ENCODE measurements around the gene OSR1.

Gene OSR1

DNA sequence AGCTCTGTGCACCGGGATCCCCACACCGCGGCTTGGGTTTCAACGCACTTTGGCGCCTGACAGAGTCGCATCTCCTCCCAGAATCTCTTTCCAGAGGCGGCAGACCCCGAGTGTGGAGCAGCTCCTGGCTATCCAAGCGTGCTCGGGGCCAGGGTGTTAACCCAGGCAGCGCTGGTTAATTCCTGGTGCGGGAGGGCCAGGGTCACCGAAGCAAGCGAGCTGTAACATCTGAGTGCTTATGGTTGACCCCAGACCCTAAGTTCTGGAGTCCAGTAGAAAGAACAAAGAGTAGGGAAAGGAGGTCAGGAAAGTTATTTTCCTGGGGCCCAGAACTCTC, 566 bp upstream of the OSR1 start:
- DNase-seq (ENCODE audit: low read depth): no peak

DNA sequence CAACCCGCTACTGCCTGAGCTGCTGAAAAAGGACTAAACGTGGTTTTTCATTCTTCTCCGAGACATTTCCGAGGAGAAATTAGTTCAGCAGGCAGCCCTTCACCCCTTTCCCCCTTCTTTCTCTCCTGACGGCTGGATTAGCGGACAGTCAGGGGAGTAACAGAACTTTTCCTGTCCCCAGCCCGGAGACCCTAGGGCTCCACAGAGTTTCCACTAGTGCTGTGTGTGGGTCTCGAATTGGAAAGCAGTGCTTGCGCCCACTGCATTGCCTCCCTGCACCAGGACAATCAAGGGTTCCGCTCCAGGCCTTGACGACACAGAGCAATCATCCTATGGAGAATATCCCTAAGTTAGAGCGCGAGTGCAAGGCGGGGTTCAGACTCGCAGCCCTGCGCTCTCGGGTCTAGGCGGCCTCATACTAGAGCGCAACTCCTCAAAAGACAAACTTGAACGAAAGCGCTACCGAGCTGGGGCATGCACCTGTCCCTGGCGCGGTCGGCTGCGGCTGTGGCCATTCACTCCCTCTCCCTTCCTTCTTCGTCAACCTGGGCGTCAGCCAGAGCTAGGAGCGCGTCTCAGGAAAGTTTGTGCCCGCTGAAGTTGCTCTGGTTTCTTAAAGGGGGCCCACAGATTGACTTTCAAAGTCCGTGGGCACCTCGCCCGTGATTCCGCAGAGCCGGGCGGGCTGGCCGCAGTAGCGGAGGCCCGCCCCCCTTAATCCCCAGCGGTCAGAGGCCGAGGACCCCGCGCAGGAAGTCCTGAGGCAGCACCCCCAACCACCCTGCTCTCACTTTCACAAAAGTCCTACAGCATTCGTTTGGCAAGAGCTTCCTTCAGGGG, 801 bp downstream of the OSR1 start:
- DNase-seq (ENCODE audit: low read depth): no peak

DNA sequence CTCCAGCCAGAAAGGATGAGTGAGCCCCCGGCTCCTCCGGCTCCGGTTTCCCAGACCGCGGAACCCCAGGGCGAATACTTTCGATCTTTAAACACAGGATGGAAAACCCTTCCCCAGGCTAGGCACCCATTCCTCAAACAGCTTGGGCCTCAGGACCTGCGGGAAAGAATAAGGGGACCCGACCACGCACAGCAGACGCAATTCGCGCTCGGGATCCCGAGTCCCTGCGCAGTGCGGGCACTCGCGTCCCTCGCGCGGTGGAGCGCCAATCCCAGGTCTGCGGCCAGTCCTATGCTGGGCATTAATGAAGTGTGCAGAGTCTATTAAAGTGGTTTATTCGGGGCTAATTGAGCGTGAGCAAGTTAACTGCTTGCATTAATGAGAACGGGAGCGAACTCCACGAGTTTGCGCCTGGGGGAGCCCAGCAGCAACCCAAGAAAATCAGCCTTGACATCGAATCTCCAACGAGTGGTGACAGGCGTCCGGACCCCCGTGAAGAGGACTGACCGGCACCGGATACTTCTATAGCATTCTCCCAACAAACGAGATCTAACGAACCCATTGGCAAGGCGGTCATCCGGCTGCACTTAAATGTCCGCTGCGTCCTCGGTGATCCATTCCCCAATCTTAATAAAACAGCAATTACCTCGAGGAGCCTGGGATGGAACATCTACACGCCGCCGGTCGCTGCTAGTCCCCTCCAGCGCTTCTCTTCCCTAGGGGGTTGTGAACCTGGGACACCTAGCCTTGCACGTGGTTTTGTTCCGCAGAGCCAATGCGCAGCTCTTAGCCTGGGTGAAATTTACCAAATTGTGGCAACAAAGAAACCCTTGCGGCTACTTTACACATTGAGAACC, 1.6 kb downstream of the OSR1 start:
- no peak for DNase-seq (ENCODE audit: low read depth)

DNA sequence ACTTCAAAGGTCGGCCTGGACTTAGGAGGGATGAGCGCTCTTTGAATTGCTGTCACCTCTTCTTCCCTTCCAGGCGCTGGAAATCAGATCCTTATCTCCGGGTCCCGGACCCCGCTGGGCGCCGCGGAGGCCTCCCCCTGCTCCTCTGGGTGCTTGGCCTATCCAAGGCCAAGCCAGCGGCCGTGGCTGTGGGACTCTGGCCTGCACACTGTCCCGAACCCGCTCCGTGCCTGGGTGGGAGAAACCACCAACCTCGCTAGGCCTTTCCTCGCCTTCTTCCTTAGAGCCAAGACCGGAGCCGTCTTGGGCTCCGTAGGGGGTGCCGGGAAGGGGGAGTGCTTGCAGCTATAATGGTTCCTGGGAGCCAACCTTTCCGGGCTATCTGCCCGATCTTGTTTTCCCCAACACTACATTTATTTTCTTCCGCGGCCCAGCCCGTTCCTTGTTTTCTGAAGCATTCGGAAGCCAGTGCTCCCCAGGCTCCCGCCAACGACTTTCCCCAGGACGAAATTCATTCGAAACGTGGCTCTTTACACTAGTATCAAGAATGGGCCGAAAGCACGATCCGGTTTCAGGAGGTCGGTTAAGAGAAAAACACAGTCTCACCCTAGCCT, 2.4 kb downstream of the OSR1 start:
- DNase-seq (ENCODE audit: low read depth): no peak

DNA sequence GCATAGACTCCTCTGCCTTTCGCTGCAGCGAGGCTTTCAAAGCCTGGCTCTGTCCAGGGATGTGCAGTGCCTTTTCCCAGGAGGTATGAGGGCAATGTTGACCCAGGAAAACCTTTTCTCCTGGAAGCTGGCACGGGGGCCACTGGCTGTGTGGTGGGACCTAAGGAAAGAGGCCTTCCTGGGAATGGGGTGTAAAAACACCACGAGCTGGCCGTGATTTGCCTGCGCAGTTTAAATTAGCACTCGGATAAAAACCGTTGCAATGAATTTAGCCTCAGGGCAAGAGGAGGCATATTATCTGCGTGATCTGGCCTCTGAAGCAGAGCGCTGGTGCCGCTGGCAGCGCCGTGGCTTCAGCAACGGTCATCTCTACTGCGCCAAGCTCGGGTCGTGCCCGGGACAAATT, 3.0 kb downstream of the OSR1 start:
- no peak for DNase-seq (ENCODE audit: low read depth)

DNA sequence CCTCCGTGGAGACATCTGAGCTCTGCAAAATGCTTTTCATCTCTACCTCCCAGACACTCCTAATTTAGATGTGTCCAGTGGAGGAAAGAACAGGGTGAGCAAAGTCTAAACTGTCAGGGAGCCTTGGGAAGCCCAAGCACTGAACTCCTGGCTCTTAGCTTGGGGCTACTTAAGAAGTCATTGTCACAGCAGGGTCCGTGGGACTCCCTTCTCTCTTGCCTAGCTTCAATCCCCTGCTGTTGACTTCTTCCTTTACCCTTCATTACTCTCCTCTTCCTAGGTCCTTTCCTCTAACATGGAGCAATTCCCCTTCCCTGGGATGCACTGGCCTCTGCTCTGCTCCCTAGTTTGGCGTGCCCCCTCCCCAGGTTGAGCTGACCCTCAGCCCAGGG, 3.4 kb downstream of the OSR1 start:
- DNase-seq (ENCODE audit: low read depth): no peak

DNA sequence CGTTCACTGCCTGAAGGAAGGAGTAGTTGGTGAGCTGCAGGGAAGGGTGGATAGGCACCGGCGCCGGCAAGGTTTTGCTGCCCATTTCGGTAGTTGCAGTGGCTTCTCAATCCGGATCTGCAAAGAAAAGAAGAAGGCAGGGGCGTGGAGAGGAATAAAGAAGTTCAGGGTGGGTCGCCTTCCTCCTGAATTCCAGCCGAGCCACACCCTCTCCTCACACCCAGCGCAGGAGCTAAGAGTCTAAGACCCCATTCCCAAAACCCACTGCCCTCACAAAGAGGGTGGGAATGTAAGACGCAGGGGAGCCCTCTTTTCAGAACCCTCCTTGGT, 4.7 kb downstream of the OSR1 start:
- no peak for DNase-seq (ENCODE audit: low read depth)

DNA sequence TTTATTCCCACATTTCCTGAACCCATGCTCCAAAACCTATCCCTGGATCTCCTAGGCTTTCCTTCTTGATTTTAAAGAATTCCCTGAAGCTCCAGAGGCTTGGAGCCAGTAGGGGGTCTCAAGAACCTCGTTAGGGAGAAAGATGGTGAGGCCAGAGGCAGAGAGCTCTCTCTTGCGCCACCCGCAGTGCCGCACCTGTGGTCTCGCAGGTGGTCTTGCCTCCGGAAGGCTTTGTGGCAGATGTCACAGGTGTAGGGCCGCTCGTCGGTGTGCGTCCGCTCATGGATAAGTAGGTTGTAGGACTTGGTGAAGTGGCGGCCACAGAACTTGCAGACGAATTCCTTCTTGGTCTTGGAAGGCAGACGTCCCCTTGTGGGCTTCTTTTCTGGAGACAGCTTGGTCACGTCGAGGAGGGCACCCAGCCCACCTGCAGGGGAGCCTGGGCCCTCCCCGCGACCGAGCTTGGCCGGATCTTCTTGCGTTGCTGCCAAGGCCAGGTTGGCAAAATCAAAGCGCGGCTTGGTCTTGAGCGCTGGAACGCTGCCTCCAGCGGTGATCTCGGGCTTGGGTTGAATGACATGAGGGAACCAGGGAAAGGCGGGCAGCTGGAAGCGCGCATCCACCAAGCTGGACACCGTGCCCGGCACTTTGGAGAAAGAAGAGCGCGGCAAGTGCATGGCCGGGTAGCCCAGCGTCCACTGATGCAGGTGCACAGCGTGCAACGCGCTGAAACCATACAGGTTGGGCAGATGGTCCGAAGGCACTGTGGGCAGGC, 5.3 kb downstream of the OSR1 start:
- DNase-seq (ENCODE audit: low read depth): no peak

DNA sequence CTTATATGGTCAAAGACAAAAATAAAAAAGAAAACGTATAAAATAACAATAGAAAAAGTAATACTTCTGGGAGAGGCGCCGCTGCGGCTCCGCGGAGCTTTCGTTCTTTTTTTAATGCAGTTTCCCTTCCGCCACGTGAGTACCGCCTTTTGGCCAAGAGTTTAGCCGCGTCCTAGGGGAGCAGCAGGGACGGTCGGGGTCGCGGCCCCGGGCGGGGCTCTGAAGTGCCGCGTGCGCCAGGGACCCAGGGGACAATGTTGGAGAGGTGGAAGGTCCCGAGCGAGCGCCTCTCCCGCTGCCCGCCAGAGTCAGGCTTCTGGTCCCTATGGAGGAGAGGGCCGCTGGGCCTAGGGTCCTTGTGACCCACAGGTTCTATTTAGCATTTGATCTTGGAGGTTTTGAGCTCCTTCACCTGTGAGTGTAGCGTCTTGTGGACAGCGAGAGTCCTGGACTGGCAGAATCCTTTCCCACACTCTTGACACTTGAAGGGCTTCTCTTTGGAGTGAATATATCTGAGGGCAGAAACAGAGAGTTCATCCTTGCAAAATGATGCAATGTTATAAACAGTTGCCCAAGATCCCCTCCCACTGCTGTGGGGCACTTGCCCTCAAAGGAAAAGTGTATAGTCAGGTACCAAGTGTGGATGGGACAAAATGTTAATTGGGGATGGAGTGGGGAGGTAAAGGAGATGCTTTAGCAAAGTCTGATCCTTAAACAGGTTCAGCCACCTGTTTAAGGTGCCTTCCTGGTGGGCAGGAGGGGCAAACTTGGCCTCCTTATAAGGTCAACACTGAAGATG, 6.3 kb downstream of the OSR1 start:
- no peak for DNase-seq (ENCODE audit: low read depth)

DNA sequence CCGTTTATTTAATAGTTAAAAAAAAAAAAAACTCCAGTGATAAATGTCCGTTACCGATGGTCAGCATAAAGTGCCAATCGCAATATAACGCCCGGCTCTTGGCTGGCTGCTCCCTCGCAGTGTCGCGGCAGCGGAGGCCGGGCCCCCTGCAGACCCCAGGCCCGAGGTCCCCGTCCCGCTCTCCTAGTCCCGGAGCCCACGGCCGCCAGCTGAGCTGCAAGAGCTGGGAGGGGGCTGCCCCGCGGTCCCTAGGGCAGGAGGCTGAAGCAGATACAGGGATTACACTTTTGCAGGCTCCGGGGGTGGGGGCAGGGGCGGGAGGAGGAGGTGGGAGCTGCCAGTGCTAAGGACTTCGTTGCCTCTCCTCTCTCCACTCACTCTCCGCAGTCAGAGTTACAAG, 6.9 kb downstream of the OSR1 start:
- no peak for DNase-seq (ENCODE audit: low read depth)

DNA sequence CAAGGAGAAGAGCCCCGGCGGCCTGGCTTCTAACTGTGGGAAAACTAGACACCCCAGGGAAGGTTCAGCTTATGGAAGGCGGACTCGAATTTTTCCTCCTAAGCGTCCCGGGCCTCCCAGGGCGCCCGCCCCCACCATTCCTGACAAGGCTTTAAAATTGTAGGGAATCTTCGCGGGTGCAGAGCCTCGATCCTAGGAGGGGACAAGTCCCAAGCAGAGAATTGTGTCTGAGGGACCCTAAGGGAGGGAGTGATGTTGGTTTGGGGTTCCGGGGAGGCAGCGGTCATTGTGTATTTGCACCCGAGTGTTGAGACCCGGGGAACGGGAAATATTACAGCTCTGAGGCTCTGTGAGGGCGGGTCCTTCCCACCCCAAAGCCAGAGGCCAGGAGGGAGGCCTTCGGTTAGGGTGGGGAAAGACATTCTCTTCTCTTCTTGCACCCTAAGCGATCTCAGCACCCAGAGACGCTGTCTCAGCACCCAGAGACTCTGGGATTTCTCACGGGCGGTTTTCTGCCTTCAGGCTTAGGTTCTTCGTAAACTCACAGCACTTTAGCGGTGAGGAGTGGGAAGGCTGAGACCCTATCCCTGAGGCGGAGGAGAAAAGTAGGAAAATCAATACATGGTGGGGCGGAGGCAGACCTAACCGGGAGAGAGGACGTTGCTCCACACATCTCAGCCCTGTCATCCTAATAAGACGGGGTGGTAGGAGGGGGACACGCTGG, 7.6 kb downstream of the OSR1 start:
- no peak for DNase-seq (ENCODE audit: low read depth)

DNA sequence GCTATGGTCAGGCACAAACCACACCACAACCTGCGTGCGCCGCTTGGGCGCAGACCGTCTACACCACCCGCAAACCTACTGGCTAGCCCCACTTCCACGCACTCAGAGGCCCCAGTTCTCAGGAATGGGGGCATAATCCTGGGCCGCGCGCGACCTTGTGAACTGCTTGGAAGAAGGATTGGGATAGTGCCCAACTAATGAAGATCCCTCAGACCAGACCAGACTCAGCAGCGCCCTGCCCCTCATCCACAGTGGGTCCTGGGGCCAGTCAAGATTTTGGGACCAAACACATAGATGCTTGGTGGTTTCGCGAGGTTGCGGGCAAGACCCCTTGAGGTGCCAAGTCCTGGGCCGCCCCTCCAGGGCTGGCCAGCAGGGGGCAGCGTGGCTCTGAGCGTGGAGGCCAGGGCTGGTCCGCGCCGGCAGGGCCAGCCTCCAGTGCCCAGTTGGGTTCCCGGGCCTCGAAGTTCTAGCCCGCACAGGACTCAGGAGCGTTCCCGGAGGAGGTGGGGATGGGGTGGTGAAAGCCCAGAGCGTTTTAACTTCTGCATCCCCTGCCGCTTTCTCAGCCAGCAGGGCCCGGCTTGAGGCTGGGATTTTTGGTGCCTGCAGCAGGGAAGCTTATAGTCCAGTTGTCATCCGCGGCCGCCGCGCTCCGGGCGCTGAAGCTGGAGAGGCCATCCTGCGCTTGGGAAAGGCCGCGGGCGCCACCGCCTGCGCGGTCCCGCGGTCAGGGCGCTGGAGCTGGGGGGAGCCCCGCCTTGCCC, 8.3 kb downstream of the OSR1 start:
- DNase-seq (ENCODE audit: low read depth): peak; percentile 44

DNA sequence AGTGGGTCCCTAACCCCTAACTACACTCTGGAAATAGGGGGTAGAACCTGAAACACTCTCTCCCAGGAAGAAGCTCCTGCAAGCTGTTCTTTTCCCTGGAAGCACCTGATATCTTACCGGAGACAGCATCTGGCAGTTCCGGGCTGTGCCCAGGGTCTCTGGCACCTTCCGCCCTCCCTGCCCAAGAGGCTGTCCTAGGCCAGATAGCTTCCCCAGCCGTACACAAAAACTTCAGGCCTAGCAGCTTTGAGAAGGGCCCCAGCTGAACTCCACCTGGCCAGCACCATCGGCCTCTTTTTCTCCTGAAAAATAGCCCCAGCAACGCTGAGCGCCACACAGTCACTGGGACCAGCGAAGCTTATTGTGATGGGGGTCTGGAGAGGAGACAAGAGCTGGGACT, 9.7 kb downstream of the OSR1 start:
- no peak for DNase-seq (ENCODE audit: low read depth)

DNA sequence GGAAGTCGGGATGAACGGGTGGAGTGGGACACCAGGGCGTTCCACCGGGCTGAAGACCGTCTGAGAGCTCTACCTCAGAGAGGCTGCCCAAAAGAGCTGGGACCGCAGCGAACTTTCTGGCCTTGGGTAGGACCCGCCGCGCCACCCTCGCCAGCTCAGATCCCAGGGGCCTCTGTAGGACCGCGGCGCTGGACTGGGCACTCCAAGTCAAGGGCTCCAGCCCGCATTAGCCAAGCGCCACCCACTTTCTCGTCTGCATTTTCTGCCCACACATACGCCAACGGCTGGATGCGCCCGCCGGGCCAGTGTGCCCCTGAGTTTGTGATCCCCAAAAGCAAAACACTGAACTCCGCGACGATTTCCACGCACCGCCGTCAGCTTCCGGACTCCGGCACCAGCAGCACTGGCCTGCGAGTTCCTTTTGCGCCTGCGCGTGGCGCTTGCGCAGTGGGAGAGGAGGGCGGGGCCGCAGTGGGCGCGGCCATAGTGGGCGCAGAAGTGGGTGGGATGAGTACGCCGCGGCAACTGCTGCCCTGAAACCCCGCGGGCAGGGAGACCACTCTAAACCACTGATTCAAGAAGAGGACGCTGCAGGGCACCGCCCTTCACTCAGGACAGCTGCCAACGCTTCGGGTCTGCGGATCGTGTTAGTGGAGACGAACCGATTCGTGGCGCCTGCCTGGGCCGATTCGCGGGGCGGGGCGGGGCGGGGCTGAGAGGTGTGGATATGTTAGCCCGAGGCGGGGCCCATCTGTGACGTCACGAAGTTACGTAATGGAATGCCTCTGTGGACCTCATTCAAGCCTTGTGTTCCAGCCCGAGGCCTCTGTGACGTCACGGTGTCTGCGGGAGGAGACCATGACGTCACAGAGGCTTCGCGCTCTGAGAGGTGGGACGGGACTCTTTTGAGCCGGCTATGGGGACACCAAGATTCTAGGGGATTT, 10.5 kb downstream of the OSR1 start:
- DNase-seq (ENCODE audit: low read depth): peak; percentile 93

DNA sequence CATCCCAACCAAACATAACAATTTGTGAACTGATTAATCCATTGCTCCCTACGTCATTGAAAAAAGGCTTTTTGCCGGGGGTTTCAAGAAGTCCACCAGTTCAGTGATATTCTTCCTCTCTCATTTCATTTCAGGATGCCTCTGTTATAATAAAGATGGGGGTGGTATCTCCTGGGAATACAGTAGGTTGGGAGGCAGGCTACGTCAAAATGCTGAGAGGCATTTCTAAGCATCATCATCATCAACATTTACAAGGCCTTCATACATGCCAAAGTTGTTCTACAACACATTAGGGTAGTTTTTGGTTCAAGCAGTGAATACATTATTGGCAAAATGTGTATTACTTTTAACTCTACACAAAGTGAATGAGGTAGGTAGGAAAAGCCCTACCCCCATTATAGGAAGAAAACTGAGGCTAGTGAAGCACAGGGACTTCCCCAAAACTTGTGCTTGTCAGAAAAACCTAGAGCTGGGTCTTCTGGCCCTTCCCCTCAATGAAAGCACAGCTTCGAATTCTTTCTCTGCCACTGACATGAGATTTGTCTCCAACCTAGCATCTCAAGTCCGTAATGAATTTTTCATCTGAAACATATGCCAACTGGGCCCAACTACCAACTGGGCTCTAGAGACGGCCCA, 11.3 kb downstream of the OSR1 start:
- no peak for DNase-seq (ENCODE audit: low read depth)

DNA sequence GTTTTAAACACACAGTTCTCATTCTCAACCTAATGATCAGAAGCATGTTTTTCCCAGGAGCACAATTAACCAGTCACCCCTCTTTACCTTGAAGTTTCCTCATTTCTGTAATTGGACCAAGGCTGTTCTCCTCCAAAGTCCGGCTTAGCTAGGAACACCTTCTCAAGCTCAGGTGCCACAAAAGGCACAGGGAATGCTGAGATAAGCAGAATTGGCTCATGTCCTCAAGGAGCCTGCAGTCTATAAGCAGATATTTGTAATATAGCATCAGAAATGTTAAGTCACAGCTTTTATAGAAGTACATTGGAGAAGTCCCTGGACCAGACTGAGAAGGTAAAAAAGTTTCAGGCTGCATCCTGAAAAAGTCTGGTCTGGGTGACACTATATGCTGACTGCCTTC, 20.7 kb downstream of the OSR1 start:
- no peak for DNase-seq (ENCODE audit: low read depth)

DNA sequence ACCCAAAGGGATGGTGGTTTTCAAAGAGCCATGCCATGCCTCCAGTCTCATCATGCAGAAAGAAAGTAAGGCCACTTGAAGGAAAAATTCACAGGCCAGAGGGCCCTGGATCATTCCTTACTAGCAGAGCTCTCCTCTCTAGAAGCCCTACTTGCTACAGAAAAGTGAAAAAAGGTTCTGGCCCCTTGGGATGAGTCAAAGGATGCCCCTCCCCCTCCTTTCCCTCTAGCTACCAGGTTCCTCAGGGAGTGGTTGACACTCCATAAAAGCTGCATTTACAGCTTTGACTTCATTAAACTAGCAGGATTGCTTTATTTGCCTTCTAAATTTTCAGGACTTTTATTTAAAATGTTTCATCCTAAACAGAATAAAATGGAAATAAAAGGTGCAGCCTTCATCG, 21.2 kb downstream of the OSR1 start:
- DNase-seq (ENCODE audit: low read depth): no peak

DNA sequence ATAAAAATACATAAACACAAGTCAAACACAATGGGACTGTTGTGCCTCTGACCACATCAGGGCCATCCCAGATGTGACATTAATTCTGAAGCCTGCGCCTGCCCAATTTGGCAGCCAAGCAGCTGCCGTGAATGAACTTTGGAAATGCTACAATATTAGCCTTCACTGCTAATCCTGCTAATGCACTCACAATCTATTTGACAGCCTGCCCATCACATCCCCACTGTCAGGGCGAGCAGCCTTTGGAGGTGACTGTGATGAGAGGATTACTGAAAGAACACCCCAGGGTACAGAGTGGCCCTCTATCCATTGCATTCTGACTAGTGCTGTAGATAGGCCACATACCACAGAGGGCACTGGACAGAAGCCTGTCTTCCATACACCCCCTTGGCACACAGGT, 21.6 kb downstream of the OSR1 start:
- no peak for DNase-seq (ENCODE audit: low read depth)

DNA sequence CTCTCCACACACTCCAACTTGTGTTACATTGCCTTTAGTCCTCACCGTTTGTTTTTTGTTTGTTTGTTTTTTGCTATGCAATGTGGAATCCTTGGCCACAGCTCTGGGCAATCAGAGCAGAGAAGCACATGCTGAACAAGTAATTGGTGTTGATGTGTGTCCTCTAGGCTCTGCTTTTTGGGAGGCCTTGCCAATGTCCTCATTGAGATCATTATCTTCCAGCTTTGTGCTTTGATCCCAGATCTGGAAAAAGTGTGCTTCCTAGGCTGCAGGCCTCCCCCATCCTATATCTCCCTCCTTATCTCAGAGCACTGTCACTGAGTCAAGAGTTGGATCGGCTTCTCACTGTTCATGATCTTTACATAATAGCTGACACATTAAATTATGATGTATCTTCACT, 25.9 kb downstream of the OSR1 start:
- no peak for DNase-seq (ENCODE audit: low read depth)
